Spleen (tissue), 7 donors: ENCODE results near the gene NFATC1.

Source experiments
- CTCF ChIP-seq, 11 experiments: fragments of 200-600 bp in 7 of 11; fragments of 450-650 bp in 4 of 11; sonication (generic) in 4 of 11; IDR thresholded peaks in 8 of 11; conservative IDR thresholded peaks in 3 of 11; 1 replicate in 7 of 11; 2 replicates in 4 of 11; pipeline versions ENCODE4 v1.4.0 to v1.8.0; 2016 to 2021; ENCODE audit warnings: antibody characterized with exemption in 11 of 11, inconsistent platforms in 4 of 11, mild to moderate bottlenecking in 1 of 11
- POLR2A ChIP-seq, 3 donors: fragments of 450-650 bp; IDR thresholded peaks; one replicate each; pipeline ENCODE4 v1.5.1; 2017; ENCODE audit warnings: antibody characterized with exemption in 3 of 3, mild to moderate bottlenecking in 1 of 3
- POLR2AphosphoS5 ChIP-seq, 3 donors: sonication (generic); formaldehyde crosslinking; IDR thresholded peaks; one replicate each; pipeline ENCODE4 v1.5.1; 2017; ENCODE audit warnings: antibody characterized with exemption in 3 of 3
- donor health status: DM: no; HTN: no; CAD: no; lungs with moderate emphysema.
- donor health status: DM: no; HTN: no; CAD: no.
- donor health status: DM: no; HTN: no; CAD: no.

GRCh38 chr18:79366177-79367094 lies 29.3 kb upstream of the NFATC1 start:
- TF ChIP-seq CTCF (IDR thresholded peaks at IDR 0.05 in 8 of 11, conservative IDR thresholded peaks at IDR 0.05 in 3 of 11) (no peak), POLR2AphosphoS5 (IDR thresholded peaks at IDR 0.05) (no peak), POLR2A (IDR thresholded peaks at IDR 0.05) (no peak)
